ENCODE measurements around the gene SNAI1.

GRCh38 chr20:49978685-49979029 lies 4.1 kb upstream of the SNAI1 start:
- TF ChIP-seq CTCF (conservative IDR thresholded peaks at IDR 0.05), result 0 out of 2 replicates have a peak, but pooled peaks have one; percentile 69
- no peak for TF ChIP-seq ZFX (IDR thresholded peaks at IDR 0.05)

Data from C4-2B (cell line).